MM.1S (cell line): Measurements from ENCODE around the gene FAM180A.

Source experiments
- CTCF ChIP-seq: fragments of 300-600 bp; sonication (generic); IDR thresholded peaks from 2 replicates; pipeline ENCODE4 v1.5.1; 2016; ENCODE audit warnings: antibody characterized with exemption, low read length, mixed read lengths
- EZH2 ChIP-seq: fragments of 300-600 bp; sonication (generic); optimal IDR thresholded peaks from 2 replicates; pipeline ENCODE3; 2017; ENCODE audit warnings: low read depth, mild to moderate bottlenecking, antibody characterized with exemption, low read length, mixed read lengths
- EZH2phosphoT487 ChIP-seq: fragments of 300-600 bp; sonication (generic); IDR thresholded peaks from 2 replicates; pipeline ENCODE4 v1.6.1; 2018; ENCODE audit warnings: antibody characterized with exemption, low read length

GRCh38 chr7:135715673-135716072 is 32.9 kb downstream of the FAM180A start:
- TF ChIP-seq CTCF (no peak), EZH2 (no peak), EZH2phosphoT487 (no peak)
